Adipocyte (in vitro differentiated cells): ENCODE results near the gene GALNT12.

Experiments used
- DNase-seq: peaks from one replicate; pipeline ENCODE4 v3.0.0-alpha.2; 2015; ENCODE audit warnings: low read depth
- H3K27me3 ChIP-seq: replicated peaks from 2 replicates; pipeline ENCODE4 v1.7.0; 2013; ENCODE audit warnings: mild to moderate bottlenecking, low read length, moderate library complexity; ENCODE audit not compliant: control insufficient read depth, insufficient read depth
- H3K36me3 ChIP-seq: 2 replicates; pipeline ENCODE4 v1.7.0; 2013; ENCODE audit warnings: low read length, mild to moderate bottlenecking, moderate library complexity; ENCODE audit not compliant: control insufficient read depth, insufficient read depth, severe bottlenecking
- H3K4me1 ChIP-seq: 2 replicates; pipeline ENCODE4 v1.7.0; 2013; ENCODE audit warnings: mild to moderate bottlenecking, low read length, moderate library complexity; ENCODE audit not compliant: control insufficient read depth, insufficient read depth
- H3K4me3 ChIP-seq: 2 replicates; pipeline ENCODE4 v1.7.0; 2013; ENCODE audit warnings: mild to moderate bottlenecking, low read length, moderate library complexity
- H3K9ac ChIP-seq: 2 replicates; pipeline ENCODE4 v1.7.0; 2013; ENCODE audit warnings: mild to moderate bottlenecking, low read length, moderate library complexity
- H3K9me3 ChIP-seq: 2 replicates; pipeline ENCODE4 v1.7.0; 2013; ENCODE audit warnings: mild to moderate bottlenecking, low read length, moderate library complexity; ENCODE audit not compliant: control insufficient read depth

GALNT12 gene

GRCh38 chr9:98854266-98854665, 46.8 kb downstream of the GALNT12 start:
- Histone ChIP-seq H3K9ac (no peak overlapping the region), H3K4me3 (no peak overlapping the region), H3K4me1 (peaks cover 15% of the 10 kb centered on the region), H3K27me3 (no peaks in the 10 kb centered on the region), H3K9me3 (peaks cover 4% of the 10 kb centered on the region), H3K36me3 (no peaks in the 10 kb centered on the region)
- DNase-seq, result peak; percentile 69

DNA sequence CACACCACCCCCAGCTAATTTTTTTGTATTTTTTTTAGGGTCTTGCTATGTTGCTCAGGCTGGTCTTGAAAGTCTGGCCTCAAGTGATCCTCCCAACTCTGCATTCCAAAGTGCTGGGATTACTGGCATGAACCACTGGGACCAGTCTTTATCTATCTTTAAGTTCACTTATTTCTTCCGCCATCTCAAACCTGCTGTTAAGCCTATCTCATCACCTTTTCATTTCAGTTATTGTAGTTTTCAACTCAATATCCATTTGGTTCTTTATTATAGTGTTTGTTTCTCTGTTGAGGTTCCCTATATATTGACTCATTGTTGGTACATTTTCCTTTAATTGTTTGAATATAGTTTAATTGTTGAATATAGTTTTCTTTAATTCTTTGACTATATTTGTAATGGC, 48.1 kb downstream of the GALNT12 start:
- H3K36me3 ChIP-seq, result no peaks in the 10 kb centered on the region
- H3K4me1 ChIP-seq, result peaks cover 16% of the 10 kb centered on the region
- peaks cover 4% of the 10 kb centered on the region for H3K9me3 ChIP-seq
- no peaks in the 10 kb centered on the region for H3K27me3 ChIP-seq
- no peak overlapping the region for H3K9ac ChIP-seq
- no peak overlapping the region for H3K4me3 ChIP-seq
- DNase-seq, result no peak

GRCh38 chr9:98856982-98857381, 49.5 kb downstream of the GALNT12 start:
- H3K36me3 ChIP-seq, result no peaks in the 10 kb centered on the region
- H3K9me3 ChIP-seq, result peaks cover 4% of the 10 kb centered on the region
- peak overlapping the region; percentile 13 for H3K9ac ChIP-seq
- H3K4me1 ChIP-seq, result peaks cover 29% of the 10 kb centered on the region
- H3K27me3 ChIP-seq, result no peaks in the 10 kb centered on the region
- H3K4me3 ChIP-seq, result no peak overlapping the region
- DNase-seq, result no peak

DNA sequence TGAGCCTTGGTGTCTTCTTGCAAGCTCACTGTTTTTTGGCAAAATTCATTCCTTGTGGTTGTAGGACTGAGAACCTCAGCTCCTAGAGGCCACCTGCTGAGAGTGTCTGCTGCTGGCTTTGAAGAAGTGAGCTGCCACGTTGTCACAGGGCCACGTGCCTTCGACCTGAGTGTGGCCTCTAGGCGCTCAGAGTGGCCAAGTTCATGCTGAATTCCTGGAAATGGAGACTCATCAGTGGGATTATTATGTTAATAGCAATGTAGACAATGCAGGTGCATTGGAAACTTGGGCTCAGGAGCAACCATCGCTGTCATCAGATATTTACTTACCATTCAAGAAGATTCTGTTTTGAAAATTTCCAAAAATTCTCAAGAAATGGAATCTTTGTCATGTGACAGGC, 52.5 kb downstream of the GALNT12 start:
- H3K9me3 ChIP-seq, result peaks cover 4% of the 10 kb centered on the region
- no peak for DNase-seq
- H3K4me1 ChIP-seq, result peaks cover 48% of the 10 kb centered on the region
- no peaks in the 10 kb centered on the region for H3K27me3 ChIP-seq
- no peak overlapping the region for H3K9ac ChIP-seq
- no peaks in the 10 kb centered on the region for H3K36me3 ChIP-seq
- no peak overlapping the region for H3K4me3 ChIP-seq

DNA sequence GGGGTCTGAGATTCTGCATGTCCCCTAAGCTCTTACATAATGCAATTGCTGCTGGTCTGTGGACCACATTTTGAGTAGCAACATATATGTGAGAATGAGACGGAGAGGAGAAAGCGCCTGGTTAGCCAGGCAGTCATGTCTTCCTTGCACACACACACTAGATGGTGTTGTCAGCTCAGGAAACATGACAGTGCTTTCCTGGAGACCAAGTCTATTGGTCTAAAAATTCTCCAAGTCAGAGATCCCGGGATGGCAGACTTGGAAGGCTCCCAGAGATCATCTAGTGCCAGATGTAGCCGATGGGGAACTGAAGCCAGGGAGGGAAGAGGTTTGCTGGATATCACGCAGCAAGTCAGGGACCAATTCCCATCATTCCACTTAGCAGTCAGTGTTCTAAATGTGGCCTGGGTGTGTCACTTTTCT, 53.4 kb downstream of the GALNT12 start:
- peak; percentile 96 for DNase-seq
- Histone ChIP-seq H3K36me3 (no peaks in the 10 kb centered on the region), H3K4me1 (peaks cover 52% of the 10 kb centered on the region), H3K27me3 (no peaks in the 10 kb centered on the region), H3K9me3 (peaks cover 2% of the 10 kb centered on the region), H3K4me3 (no peak overlapping the region), H3K9ac (peak overlapping the region; percentile 89)

DNA sequence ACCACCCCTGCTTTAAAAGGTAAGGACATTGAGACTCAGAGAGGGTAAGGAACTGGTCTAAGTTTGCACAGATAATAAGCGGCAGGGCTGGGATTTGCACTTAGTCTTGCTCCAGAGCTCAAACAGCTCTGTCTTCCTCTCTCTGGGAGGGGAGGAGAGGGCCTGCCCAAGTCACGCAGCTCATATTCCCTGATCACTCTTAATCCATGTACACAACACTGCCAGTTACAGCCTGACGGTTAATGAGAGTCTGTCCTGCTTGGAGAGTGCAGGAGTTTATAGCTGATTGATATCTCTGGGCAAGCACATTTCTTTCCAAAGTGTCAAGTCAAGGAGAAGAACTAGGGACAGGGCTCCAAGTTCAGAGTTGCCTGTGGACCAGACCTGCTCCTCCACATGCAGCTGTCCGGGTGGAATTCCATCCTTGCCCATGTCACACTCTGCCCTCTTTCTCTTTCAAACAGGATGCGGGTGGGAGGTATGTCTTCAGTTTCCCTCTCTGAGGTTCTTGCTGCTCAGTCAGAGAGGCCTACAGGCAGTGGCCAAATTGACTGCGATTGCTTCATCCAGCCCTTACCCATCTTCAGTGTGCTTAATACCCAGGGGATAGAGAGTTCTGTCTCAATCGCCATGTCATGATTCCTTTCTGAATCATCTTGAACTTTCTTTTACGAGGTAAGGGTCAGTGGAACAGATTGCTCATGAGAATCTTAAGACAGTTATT, 54.5 kb downstream of the GALNT12 start:
- Histone ChIP-seq H3K4me1 (peaks cover 57% of the 10 kb centered on the region), H3K27me3 (no peaks in the 10 kb centered on the region), H3K4me3 (peak overlapping the region; percentile 56), H3K9ac (peak overlapping the region; percentile 89), H3K9me3 (no peaks in the 10 kb centered on the region), H3K36me3 (no peaks in the 10 kb centered on the region)
- DNase-seq, result peak; percentile 82

- DNase-seq, result no peak
- H3K36me3 ChIP-seq, result no peaks in the 10 kb centered on the region
- H3K9me3 ChIP-seq, result no peaks in the 10 kb centered on the region
- H3K4me3 ChIP-seq, result no peak overlapping the region
- peak overlapping the region; percentile 42 for H3K9ac ChIP-seq
- H3K4me1 ChIP-seq, result peaks cover 61% of the 10 kb centered on the region
- no peaks in the 10 kb centered on the region for H3K27me3 ChIP-seq
These were observed 55.5 kb downstream of the GALNT12 start for GRCh38 chr9:98862936-98863335.

- peaks cover 4% of the 10 kb centered on the region for H3K9me3 ChIP-seq
- H3K9ac ChIP-seq, result peak overlapping the region; percentile 57
- H3K27me3 ChIP-seq, result no peaks in the 10 kb centered on the region
- no peaks in the 10 kb centered on the region for H3K36me3 ChIP-seq
- peak overlapping the region; percentile 5 for H3K4me3 ChIP-seq
- peaks cover 68% of the 10 kb centered on the region for H3K4me1 ChIP-seq
- peak; percentile 78 for DNase-seq
These were observed 57.1 kb downstream of the GALNT12 start for GRCh38 chr9:98864281-98865174.

- Histone ChIP-seq H3K36me3 (no peaks in the 10 kb centered on the region), H3K4me3 (no peak overlapping the region), H3K9ac (peak overlapping the region; percentile 57), H3K9me3 (peaks cover 4% of the 10 kb centered on the region), H3K27me3 (no peaks in the 10 kb centered on the region), H3K4me1 (peaks cover 73% of the 10 kb centered on the region)
- no peak for DNase-seq
These were observed 57.9 kb downstream of the GALNT12 start for GRCh38 chr9:98865284-98865875.

DNA sequence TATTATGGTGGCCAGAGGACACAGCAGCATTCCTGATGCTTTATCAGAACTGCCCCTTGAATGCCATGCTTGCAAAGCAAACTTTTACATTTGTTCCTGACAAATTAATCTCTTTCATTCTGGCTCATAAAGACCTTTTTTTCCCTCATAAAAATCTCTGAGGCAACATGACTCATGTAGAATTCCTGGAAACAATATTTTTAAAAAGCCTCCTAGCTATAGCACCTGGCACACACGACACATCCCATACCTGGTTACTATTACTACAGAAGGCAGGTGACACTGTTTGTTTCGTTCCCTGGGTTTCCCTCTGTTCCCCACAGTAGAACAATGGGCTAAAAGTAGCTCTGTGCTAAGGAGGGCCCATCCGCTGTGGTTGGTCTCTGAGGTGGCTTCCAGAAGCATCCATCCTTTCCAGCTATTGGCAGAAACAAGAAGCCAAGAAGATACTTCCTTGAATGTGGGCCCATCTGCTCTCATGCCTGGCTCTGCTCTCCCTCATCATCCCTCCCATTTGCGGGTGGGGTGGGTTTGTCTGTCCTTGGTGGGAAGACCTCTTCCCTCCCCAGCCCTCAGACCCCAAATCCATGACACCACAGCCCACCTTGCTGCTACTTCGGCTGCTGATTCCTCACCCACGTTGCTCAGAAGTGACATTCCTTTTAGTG, 59.1 kb downstream of the GALNT12 start:
- Histone ChIP-seq H3K4me3 (no peak overlapping the region), H3K36me3 (no peaks in the 10 kb centered on the region), H3K9me3 (peaks cover 4% of the 10 kb centered on the region), H3K27me3 (no peaks in the 10 kb centered on the region), H3K4me1 (peaks cover 67% of the 10 kb centered on the region), H3K9ac (no peak overlapping the region)
- no peak for DNase-seq

- Histone ChIP-seq H3K9ac (no peak overlapping the region), H3K4me1 (peaks cover 62% of the 10 kb centered on the region), H3K27me3 (no peaks in the 10 kb centered on the region), H3K36me3 (no peaks in the 10 kb centered on the region), H3K4me3 (no peak overlapping the region), H3K9me3 (peaks cover 4% of the 10 kb centered on the region)
- no peak for DNase-seq
These were observed 59.6 kb downstream of the GALNT12 start for GRCh38 chr9:98867103-98867428.
